ENCODE data around the gene AIFM3. TPM values are rescaled to one million over a fixed set of nuclear protein-coding genes. Genes with fewer than 3 reads are reported as not detected.

The AIFM3 gene
- total RNA-seq, 1 experiment from 2014 or later: 1.1 TPM

DNA sequence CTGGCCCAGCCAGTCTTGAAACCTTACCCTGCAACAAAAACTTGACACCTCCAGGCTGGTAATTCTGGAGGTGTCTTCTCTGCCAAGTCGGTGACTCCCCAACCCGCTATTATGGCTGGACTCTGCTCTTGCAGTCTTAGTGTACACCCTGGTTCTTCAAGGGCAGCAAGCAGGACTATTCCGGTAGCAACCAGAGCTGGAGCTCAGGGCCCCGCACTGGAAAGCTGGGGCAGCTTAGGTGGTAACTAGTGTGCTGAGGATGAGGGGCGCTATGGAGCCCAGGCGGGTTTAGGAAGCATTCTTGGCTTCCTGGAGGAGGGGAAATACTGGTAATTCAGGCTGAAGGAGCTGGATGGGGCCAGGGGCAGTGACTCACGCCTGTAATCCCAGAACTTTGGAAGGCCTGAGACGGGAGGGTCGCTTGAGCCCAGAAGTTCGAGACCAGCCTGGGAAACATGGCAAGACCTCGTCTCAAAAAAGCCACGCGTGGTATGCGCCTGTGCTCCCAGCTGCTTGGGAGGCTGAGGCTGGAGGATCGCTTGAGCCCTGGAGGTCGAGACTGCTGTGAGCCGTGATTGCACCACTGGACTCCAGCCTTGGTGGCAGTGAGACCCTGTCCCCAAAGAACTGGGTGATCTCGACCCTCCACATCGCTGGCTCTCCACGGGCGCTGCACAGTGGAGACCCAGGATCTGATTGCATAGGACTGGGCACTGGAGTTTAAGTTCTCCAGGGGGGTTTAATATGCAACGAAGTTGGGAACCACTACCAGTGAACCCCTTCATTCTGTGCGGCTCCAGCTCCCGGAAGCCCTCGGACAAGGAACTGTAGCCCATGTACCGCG lies 10.6 kb upstream of the AIFM3 start:
- intact Hi-C loops (cut with micrococcal nuclease): no loop called here
- CTCF ChIA-PET: interaction anchor here (0.9 to 3.8 kb wide), 4 partner anchors 19 to 71 kb away, joined by 3 to 16 read pairs (median 4); no protein-coding TSS in a partner anchor

DNA sequence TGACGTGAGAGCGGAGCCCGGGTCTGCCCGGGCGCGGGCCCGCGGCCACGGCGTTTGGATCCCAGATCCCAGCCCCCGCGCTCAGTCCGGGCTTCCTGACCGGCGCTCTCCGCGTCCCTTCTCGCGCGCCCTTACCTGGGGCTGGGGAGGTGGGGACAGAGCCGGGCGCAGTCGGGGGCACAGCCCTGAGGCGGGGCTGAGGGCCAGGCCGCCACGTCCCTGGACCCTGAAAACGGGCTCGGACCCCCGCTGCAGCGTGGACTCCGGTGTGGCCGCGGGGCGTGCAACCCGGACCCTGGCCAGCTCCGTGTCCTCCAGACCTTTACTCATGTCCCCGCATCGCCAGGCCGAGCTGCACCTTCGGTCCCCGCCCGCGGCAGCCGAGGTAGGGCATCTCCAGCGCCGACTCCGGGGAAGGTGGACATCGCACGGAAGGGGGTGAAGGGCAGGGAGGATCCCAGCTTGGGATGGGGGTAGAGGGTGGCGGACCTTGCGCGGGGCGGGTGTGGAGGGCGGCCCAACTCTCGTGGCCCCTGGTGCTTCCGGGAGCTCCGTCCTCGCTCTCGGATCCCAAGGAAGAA lies 9.9 kb upstream of the AIFM3 start:
- H3K27ac Mint-ChIP-seq (ENCODE audit: low read depth, unreplicated experiment): no peak overlapping the region
- ChIA-PET POLR2A (interaction anchor here (0.6 to 3.5 kb wide), 7 partner anchors 25 to 152 kb away, joined by 3 to 9 read pairs (median 3); partner anchors contain the start of gene LZTR1), CTCF (interaction anchor here (0.6 to 1.1 kb wide), 4 partner anchors 29 to 425 kb away, joined by 3 to 4 read pairs (median 3); no protein-coding TSS in a partner anchor)
- peak overlapping the region; percentile 71 for H3K4me3 Mint-ChIP-seq (ENCODE audit: unreplicated experiment)
- intact Hi-C loops (cut with micrococcal nuclease): no loop called here
- no TSS peak for BruUV-seq (replicated peaks)
- peaks cover 15% of the 10 kb centered on the region for H3K4me1 Mint-ChIP-seq (ENCODE audit: insufficient read depth, unreplicated experiment)
- peak; percentile 24 for DNase-seq (ENCODE audit: unreplicated experiment)
- H3K36me3 Mint-ChIP-seq (ENCODE audit: insufficient read depth, unreplicated experiment): peaks cover 22% of the 10 kb centered on the region
- no peaks in the 10 kb centered on the region for H3K9me3 Mint-ChIP-seq (ENCODE audit: unreplicated experiment)
- TF ChIP-seq, protein P1, sequence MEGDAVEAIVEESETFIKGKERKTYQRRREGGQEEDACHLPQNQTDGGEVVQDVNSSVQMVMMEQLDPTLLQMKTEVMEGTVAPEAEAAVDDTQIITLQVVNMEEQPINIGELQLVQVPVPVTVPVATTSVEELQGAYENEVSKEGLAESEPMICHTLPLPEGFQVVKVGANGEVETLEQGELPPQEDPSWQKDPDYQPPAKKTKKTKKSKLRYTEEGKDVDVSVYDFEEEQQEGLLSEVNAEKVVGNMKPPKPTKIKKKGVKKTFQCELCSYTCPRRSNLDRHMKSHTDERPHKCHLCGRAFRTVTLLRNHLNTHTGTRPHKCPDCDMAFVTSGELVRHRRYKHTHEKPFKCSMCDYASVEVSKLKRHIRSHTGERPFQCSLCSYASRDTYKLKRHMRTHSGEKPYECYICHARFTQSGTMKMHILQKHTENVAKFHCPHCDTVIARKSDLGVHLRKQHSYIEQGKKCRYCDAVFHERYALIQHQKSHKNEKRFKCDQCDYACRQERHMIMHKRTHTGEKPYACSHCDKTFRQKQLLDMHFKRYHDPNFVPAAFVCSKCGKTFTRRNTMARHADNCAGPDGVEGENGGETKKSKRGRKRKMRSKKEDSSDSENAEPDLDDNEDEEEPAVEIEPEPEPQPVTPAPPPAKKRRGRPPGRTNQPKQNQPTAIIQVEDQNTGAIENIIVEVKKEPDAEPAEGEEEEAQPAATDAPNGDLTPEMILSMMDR (IDR thresholded peaks at IDR 0.05; ENCODE audit: unreplicated experiment): no peak
- no peaks in the 10 kb centered on the region for H3K27me3 Mint-ChIP-seq (ENCODE audit: insufficient read depth, unreplicated experiment)

More for the DNA sequence above, 10.6 kb upstream of the AIFM3 start:
- no TSS peak for BruUV-seq (replicated peaks)
- H3K27ac Mint-ChIP-seq (ENCODE audit: low read depth, unreplicated experiment): no peak overlapping the region
- POLR2A ChIA-PET: interaction anchor here (0.6 to 3.5 kb wide), 9 partner anchors 26 to 153 kb away, joined by 3 to 9 read pairs (median 3); partner anchors contain the start of gene LZTR1
- peak; percentile 77 for DNase-seq (ENCODE audit: unreplicated experiment)
- peak overlapping the region; percentile 71 for H3K4me3 Mint-ChIP-seq (ENCODE audit: unreplicated experiment)
- H3K27me3 Mint-ChIP-seq (ENCODE audit: insufficient read depth, unreplicated experiment): no peaks in the 10 kb centered on the region
- H3K36me3 Mint-ChIP-seq (ENCODE audit: insufficient read depth, unreplicated experiment): peaks cover 29% of the 10 kb centered on the region
- no peaks in the 10 kb centered on the region for H3K9me3 Mint-ChIP-seq (ENCODE audit: unreplicated experiment)
- TF ChIP-seq, protein P1 (IDR thresholded peaks at IDR 0.05; ENCODE audit: unreplicated experiment): no peak
- H3K4me1 Mint-ChIP-seq (ENCODE audit: insufficient read depth, unreplicated experiment): peaks cover 15% of the 10 kb centered on the region

DNA sequence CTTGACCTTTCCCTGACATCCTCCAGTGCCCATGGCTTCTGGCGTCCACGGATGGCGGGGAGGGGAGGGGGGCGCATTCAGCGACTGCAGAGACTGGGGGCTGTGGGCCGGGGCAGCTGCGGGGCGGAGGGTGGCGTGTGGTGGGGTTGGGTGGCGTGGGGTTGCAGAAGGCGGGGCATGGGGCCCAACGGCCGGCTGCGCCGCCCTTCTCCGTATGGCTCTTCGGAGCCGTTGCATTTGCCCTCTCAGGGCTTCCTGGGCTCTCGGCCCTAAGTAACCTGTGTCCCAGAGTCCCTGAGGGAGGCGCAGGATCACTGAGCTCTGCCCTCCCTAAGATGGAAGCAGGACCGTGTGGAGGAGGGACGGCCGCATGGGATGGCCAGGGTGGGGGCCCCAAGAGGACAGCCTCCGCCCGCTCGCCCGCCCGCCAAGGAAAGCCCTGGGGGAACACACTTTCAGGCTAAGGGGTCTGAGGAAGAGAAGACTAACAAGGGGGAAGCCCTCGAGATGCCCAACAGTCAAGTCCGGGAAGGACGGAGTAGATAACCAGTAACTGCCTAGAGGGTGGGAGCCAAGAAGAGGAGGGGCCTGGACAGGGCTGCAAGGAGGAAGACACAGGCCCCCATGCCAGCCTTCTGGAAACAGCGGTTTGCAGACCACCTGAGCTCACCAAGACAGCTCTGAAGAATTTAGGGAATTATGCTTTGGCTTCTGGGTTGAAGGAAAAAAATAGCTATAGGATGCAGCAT lies 9.2 kb upstream of the AIFM3 start:
- Mint-ChIP-seq H3K4me1 (ENCODE audit: insufficient read depth, unreplicated experiment) (peaks cover 15% of the 10 kb centered on the region), H3K9me3 (ENCODE audit: unreplicated experiment) (no peaks in the 10 kb centered on the region), H3K36me3 (ENCODE audit: insufficient read depth, unreplicated experiment) (peaks cover 15% of the 10 kb centered on the region), H3K27me3 (ENCODE audit: insufficient read depth, unreplicated experiment) (no peaks in the 10 kb centered on the region), H3K4me3 (ENCODE audit: unreplicated experiment) (peak overlapping the region; percentile 71), H3K27ac (ENCODE audit: low read depth, unreplicated experiment) (no peak overlapping the region)
- TF ChIP-seq, protein P1 (IDR thresholded peaks at IDR 0.05; ENCODE audit: unreplicated experiment): no peak
- peak; percentile 41 for DNase-seq (ENCODE audit: unreplicated experiment)
- intact Hi-C loops (cut with micrococcal nuclease): no loop called here
- POLR2A ChIA-PET: interaction anchor here (1.0 to 3.5 kb wide), 5 partner anchors 25 to 151 kb away, joined by 3 to 9 read pairs (median 5); partner anchors contain the start of gene LZTR1
- BruUV-seq (replicated peaks): no TSS peak
- CTCF ChIA-PET: interaction anchor here (0.6 to 2.8 kb wide), 7 partner anchors 29 to 607 kb away, joined by 3 to 11 read pairs (median 3); no protein-coding TSS in a partner anchor

All from MCF 10A (cell line).